ENCODE measurements around the gene LRBA.
A peak's percentile ranks its signal among the peaks of the same experiment; 100 is the strongest.
"Not testable (repeated sequence)": the region's sequence is repeated elsewhere in the genome, so short reads cannot be mapped to it uniquely, and the experiment has no call there.

Gene LRBA

DNA sequence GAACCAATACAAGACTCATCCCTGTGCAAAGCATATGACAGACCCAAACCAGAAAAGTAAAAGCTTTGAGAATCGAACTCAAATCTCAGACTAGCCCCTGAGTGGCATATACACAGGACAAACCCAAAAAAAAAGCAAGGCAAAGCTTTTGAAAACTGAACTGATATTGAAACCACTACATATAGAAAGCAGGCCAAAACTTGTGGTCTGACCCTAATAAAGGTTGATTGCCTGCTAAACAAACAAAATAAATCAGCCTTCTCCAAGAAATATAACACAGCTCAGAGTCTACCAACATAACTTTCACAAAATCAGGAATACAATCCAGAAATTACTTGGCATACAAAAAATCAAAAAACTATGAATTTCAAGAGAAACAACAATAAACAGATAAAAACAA, 40.3 kb downstream of the LRBA start:
- no peak for DNase-seq (ENCODE audit: low spot score)

DNA sequence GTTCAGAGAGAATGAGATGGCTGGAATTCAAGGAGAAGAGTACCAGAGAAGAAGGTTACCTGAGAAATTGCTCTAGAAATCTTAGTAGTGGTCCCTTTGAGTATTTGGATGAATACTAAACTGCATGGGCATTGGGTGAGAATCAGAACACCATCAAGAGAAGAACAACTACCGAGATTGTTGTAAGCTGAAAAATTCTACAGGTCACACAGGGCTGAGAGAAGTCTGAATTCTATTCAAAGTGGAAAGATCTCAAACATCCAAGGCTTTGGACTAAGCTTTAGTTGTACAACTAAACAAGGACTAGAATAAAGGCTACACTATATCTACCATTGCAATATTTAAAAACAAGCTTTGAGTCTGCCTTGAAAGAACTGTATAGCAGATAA, 40.8 kb downstream of the LRBA start:
- DNase-seq (ENCODE audit: low spot score), result no peak

DNA sequence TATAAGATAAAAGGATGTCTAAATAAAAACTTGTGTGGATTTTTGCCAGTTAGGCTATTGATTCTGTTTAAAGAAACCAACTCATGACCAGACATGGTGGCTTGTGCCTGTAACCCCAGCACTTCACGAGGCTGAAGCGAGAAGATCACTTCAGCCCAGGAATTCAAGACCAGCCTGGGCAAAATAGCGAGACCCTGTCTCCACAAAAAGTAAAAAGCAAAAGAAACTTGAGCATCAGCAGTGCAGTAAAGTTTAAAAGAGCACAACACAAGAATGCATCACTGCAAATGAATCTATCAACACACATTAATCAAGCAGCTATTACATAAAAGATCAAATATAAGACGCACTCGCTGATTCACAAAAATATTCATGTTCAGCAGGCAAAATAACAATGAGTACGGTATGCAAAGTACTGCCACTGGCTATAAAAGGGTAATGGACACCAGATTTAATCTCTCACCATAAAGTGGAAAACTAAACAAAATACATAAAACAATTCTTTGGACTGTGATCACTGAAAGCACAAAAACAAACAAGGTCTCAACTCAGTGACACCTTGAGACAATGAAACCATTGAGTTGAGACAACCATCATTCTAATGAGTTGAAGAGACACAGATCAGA, 41.3 kb downstream of the LRBA start:
- no peak for DNase-seq (ENCODE audit: low spot score)

DNA sequence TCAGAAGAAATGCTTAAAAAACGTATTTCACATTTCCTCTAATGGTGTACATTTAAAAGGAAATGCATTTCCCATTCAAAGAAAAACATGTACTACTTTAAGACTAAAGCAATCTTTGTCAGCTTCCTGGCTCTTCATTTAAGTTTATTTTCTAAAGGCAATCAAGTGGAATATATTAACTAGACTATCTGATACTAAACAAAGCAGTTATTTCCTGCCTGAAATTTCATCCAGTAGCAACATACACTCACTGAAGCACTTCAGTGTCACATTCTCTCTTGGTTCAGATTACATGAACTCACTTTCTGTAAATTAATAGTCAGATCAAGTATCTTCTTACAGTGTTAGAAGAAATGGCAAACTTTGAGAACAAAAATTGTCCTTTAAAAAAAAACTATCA, 42.5 kb downstream of the LRBA start:
- no peak for DNase-seq (ENCODE audit: low spot score)

DNA sequence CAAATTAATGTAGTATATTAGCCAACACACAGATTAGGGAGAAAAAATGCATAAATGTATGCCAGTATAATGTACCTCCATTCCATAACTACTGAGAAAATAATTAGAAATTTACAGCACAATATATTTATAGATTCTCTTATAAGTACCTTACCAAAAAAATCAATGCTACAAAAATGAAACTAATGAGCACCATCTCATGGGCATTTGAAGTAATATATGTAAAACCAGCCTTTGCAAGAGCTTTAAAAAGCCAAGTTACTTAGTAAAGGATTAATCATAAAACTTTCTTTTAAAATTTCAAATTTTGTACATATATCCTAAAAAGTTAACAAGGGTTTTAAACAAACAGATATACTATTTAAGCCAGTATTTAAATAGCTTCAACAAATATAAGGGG, 43.2 kb downstream of the LRBA start:
- no peak for DNase-seq (ENCODE audit: low spot score)

DNA sequence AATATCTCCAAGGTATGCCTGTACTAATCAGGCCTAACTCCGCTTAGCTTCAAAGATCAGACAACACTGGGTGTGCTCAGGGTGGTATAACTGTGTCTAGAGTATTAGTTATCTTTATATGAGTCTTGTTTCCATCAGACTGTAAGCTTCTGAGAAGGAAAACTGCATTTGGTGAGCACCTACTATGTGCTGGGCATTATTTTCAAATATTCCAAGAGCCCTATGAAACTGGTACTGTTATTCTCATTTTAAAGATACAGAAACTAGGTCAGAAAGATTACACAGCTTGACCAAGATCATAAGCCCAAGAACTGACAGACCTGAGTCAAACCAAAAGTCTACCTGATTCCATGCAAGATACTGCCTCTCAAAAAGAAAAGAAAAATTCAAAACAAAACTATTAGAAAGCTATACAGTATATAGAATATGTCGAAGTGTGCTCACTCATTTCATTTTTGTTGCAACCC, 44.4 kb downstream of the LRBA start:
- DNase-seq (ENCODE audit: low spot score), result no peak

DNA sequence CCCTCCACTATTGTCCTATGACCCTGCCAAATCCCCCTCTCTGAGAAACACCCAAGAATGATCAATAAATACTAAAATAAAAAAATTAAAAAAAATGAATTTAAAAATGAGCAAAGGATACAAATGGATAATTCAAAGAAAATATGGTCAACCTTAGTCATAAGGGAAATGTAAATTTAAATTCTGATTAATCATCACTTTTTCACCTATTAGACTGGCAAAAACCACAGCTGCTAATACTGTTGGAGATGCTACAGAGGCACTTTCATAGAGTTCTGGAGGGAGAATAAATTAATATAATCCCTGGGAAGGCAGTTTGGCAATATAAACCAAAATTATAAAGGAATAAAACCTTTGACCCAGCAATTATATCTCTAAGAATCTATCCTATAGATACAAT, 50.3 kb downstream of the LRBA start:
- no peak for DNase-seq (ENCODE audit: low spot score)

DNA sequence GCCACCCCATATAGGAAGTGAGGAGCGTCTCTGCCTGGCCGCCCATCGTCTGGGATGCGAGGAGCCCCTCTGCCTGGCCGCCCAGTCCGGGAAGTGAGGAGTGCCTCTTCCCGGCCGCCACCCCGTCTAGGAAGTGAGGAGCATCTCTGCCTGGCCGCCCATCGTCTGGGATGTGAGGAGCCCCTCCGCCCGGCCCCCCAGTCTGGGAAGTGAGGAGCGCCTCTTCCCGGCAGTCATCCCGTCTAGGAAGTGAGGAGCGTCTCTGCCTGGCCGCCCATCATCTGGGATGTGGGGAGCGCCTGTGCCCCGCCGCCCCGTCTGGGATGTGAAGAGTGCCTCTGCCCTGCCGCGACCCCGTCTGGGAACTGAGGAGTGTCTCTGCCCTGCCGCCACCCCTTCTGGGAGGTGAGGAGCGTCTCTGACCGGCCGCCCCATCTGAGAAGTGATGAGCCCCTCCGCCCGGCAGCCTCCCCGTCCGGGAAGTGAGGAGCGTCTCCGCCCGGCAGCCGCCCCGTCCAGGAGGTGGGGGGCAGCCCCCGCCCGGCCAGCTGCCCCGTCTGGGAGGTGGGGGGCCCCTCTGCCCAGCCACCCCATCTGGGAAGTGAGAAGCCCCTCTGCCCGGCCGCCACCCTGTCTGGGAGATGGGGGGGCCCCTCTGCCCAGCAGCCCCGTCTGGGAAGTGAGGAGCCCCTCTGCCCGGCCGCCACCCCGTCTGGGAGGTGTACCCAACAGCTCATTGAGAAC, 51.3 kb downstream of the LRBA start:
- DNase-seq (ENCODE audit: low spot score), result not testable (repeated sequence)

DNA sequence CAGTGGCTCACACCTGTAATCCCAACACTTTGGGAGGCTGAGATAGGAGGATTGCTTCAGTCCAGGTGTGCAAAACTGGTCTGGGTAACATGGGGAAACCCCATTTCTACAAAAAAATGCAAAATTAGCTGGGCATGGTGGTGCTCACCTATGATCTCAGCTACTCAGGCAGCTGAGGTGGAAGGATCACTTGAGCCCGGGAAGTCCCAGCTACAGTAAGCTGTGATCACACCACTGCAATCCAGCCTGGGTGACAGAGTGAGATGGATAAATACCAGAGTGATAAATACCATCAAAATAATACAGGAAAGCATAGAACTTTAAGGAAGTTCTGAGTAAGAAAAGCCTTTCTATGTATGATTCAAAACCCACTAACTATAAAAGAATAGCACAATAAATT, 52.8 kb downstream of the LRBA start:
- no peak for DNase-seq (ENCODE audit: low spot score)

DNA sequence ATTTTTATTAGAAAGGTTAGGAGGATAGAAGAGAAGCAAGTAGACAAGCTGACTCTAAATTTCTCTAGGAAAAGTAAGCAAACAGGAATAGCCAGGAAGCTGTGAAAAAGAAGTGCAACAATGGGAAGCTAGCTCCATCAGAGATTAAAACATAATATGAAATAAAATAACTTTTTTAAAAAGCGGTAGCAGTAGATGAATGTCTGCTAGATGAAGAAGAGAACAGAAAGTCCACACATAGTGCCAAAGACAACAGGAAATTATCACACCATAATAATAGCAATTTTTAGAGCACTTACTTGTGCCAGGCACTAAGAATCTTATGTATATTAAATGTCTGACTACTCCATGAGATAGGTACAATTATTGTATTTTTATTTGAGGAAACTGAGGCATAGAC, 53.5 kb downstream of the LRBA start:
- no peak for DNase-seq (ENCODE audit: low spot score)

DNA sequence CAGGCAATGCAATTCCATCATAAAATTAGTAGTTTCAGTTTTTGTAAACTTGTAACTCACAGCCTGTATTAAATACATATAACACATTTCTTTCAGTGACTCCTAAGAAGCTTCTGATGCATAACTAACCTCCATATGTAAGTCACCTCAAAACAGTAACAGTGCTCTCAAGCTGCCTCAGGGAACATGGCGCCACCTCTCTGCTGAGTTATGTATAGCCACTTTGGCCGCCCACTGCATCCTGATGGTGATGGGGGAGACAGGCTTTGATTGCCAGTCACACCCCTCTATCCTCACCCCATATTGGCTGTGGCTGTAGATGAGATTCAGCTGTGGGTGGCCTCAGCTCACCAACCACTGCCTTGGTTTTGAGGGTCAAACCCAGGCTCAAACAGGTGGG, 54.3 kb downstream of the LRBA start:
- no peak for DNase-seq (ENCODE audit: low spot score)

DNA sequence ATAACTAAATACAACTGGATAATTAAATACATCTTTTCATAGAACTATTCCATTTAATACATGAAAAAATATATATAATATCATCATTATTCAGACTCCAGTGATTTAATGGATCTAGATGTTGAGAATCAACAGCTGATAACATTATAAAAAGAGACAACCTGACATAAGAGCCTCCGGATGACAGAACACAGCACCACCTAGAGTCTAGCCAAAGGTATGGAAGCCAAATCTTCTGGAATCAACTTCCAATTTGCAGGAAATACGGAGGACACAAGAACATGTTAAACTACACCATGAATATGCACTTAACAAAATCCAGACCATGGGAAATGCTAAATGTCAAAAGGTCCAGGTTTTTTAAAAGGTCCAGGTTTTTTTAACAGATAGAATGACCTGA, 55.0 kb downstream of the LRBA start:
- DNase-seq (ENCODE audit: low spot score), result peak; percentile 34

DNA sequence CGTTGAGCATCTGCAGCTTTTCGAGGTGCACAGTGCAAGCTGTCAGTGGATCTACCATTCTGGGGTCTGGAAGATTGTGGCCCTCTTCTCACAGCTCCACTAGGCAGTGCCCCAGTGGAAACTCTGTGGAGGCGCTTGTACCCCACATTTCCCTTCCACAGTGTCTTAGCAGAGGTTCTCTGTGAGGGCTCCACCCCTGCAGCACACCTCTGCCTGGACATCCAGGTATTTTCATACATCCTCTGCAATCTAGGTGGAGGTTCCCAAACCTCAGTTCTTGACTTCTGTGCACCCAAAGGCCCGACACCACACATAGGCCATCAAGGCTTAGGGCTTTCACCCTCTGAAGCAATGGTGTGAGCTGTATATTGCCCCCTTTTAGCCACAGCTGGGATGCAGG, 57.1 kb downstream of the LRBA start:
- DNase-seq (ENCODE audit: low spot score), result not testable (repeated sequence)

DNA sequence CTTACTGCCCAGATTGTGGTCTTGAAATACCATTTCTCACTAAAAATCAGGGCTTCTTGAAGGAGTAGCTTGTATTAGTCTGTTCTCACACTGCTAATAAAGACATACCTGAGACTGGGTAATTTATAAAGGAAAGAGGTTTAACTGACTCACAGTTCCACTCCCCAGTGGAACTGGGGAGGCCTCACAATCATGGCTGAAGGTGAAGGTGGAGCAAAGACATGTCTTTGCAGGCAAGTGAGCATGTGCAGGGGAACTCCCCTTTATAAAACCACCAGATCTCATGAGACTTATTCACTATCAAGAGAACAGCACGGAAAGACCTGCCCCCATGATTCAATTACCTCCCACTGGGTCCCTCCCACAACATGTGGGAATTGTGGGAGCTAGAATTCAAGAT, 58.0 kb downstream of the LRBA start:
- DNase-seq (ENCODE audit: low spot score), result not testable (repeated sequence)

DNA sequence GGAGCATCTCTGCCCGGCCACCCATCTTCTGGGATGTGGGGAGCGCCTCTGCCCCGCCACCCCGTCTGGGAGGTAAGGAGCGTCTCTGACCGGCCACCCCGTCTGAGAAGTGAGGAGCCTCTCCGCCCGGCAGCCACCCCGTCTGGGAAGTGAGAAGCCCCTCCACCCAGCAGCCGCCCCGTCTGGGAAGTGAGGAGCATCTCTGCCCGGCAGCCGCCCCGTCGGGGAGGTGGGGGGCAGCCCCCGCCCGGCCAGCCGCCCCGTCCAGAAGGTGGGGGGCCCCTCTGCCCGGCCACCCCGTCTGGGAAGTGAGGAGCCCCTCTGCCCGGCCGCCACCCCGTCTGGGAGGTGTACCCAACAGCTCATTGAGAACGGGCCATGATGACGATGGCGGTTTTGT, 61.2 kb downstream of the LRBA start:
- DNase-seq (ENCODE audit: low spot score), result not testable (repeated sequence)

DNA sequence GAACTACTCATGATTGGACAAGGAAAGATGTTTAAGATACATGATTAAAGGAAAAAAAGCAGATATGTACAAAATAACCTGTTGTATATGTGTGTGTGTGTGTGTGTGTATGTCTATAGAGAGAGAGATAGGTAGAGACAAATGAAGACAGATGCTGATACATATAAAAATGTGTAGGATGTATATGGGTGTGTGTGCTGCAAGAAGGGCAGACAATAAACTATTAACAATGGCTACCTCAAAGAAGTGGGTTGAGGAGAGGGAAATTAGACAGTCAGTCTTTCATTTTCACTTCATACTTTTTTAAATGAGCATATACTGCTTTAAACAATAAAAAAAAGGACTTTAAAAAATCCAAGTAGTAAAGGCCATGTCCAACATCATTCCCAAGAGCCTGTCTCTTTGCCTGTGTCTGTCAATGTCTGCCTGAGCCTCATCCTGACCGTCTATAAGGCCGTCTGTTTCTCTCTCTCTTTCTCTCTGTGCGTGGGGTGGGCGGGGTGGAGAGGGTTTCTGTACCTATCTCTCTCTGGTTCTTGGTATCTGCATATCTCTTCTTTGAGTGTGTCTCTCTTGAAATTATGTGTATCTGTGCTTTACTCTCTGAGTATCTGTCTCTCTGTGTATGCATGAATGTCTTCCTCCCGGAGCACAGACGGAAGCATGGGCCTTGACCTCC, 62.8 kb downstream of the LRBA start:
- no peak for DNase-seq (ENCODE audit: low spot score)

DNA sequence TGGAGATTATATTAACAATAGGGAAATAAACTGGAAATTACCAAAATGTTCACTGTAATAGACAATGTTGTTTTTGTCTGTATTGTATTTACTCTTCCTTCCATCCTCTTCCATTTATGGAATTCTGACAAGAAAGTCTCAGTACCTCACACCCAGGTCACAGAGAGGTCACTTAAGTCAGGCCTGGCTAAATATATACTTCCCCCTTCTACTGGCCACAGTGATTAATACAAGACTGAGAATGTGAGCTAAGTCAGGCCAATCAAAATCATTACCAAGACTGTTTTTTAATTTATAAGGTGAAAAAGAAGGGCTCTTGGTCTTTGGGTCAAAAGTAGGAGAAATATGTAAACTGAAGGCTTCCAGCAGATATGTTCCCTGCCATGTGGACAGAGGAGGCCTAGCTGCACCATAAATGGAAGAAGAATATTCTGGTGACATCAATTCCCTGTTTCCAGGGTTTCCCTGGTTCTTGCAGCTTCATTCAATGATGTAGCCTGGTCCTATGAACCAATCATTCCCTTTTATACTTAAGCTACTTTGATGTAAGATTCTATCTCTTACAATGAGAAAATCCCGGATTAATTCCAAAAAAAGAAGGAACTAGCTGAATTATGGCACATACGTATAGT, 64.3 kb downstream of the LRBA start:
- no peak for DNase-seq (ENCODE audit: low spot score)

DNA sequence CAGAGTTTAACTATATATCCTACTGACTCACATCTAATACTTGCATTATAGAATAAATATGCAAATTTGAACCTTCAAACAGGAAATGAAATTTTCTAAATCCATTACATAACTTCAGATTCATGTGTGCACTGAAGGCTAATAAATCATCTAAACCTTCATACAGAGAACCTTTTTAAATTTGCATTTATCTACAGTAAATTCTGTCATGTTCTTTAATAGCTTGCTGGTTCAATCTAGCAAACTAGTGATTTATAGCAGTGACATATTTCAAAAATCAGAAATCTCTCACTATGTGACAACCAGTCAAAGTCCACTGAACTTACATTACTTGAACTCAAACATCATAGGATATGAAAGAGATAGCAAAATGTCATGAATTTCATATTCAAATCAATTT, 65.1 kb downstream of the LRBA start:
- DNase-seq (ENCODE audit: low spot score), result no peak

DNA sequence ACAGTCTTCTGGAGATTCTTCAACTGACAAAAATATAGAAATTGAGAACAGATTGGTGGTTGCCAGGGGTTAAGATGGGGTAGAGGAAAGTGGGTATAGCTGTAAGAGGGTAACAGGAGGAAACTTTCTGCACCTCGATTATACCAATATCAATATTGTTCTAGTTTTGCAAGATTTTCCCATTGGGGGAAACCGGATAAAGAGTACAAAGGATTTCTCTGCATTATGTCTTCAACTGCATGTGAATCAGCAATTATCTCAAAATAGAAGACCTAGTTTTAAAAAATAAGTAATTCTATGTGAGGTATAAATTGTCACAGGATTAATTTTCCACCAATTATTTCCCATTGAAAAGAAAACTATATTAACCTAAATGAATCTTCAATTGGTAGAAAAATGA, 65.7 kb downstream of the LRBA start:
- DNase-seq (ENCODE audit: low spot score), result no peak

DNA sequence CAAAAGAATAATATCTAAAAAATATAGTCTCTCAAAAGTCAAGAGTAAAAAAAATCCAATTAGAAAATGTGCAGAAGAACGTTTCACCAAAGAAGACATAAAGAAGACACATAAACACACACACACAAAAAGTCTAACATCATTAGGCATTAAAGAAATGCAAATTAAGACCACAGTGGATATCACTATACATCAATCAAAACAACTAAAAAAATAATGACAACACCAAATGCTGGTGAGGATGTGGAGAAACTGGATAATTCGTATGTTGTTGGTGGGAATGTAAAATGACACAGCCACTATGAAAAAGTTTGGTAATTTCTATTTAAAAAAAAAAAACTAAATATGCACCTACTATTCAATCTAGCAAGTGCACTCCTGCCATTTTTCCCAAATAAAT, 66.4 kb downstream of the LRBA start:
- DNase-seq (ENCODE audit: low spot score), result no peak

DNA sequence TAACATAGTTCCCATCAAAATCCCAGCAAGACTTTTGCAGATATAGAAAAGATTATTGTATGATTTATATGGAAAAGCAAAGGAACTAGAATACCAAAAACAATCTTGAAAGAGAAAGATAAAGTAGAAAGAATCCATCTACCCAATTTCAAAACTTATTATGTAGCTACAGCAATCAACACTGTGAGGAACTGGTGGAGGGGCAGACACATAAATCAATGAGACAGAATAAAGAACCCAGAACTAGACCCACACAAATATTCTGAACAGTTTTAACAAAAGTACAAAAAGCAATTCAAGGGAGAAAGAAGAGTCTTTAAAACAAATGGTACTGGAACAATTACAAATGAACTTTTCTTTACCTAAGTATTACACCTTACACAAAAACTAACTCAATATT, 67.0 kb downstream of the LRBA start:
- DNase-seq (ENCODE audit: low spot score), result no peak

DNA sequence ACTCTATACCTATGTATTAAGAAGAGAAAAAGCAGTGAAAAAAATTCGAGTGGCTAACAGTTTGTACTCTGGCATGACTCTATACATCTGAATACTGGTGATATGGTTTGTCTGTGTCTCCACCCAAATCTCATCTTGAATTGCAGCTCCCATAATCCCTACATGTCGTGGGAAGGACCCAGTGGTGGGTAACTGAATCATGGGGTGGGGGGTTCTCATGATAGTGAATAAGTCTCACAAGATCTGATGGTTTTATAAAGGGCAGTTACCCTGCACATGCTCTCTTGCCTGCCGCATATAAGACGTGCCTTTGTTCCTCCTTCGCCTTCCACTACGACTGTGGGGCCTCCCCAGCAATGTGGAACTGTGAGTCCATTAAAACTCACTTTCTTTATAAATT, 70.4 kb downstream of the LRBA start:
- DNase-seq (ENCODE audit: low spot score), result no peak

DNA sequence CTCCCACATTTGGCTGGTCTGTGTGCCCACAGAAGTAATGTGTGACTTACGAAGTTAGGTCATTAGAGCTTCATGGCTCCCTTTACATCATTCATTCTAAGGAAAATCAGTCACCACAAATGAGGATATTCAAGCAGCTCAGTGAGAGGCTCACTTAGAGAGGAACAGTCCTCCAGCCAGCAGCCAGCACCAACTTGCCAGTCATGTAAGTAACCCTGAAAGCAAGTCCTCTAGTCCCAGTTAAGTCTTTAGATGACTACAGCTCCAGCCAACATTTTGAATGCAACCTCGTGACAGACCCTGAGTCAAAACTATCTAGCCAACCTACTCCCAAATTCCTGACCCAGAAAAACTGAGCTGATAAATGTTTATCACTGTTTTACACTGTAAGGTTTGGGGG, 71.3 kb downstream of the LRBA start:
- DNase-seq (ENCODE audit: low spot score), result no peak

All from HuH-7 (cell line).